GM19438 (cell line): ENCODE data around the gene CNTNAP5.

Experiments
- ATAC-seq: cut with Tn5 transposase; IDR thresholded peaks from one replicate; pipeline ENCODE4 v1.9.1; 2021; ENCODE audit warnings: low read depth; ENCODE audit not compliant: unreplicated experiment

Gene CNTNAP5

DNA sequence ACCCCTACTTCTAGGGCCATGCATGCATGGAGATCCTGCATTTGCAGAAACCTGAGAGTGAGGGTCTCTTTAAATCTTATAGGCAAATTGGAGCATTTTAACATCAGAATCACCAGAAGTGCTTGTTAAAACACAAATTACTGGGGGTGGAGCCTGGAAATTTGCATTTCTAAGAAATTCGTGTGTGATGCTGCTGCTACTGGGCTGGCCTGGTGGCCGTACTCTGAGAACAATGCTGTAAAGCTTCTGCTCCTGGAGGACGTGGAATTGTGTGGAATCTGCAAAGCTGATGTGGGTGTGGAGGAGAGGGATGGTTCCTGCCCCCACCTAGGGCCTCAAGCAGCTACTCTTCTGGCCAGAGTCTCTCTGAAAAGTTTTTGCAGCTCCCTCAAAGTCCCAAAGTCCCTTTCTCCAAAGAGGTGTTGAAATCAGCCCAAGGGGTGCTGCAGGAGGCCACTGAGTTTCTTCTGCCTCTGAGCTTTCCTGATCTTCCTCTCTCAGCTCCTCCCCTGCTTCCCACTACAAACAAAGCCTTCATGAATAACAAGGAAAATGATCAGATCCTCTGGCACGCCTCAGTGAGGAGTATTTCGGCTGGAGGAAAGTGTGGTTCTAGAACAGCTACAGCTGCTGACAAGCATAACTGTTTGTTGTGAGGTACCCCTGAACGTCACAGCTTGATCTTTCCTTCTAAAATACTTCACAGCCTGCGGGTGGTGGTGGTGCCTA is 508.3 kb downstream of the CNTNAP5 start:
- ATAC-seq, result no peak

DNA sequence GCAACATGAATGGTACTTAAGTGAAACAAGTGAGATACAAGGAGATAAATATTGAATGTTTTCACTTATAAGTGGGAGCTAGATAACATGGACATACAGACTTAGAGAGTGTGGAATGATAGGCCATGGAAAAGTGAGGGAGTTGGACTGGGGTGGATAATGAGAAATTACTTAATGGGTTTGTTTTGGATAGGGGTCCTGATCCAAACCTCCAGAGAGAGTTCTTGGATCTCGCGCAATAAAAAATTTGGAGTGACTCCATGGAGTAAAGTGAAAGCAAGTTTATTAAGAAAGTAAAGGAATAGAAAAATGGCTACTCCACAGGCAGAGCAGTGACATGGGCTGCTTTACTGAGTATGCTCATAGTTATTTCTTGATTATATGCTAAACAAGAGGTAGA is 508.9 kb downstream of the CNTNAP5 start:
- no peak for ATAC-seq

DNA sequence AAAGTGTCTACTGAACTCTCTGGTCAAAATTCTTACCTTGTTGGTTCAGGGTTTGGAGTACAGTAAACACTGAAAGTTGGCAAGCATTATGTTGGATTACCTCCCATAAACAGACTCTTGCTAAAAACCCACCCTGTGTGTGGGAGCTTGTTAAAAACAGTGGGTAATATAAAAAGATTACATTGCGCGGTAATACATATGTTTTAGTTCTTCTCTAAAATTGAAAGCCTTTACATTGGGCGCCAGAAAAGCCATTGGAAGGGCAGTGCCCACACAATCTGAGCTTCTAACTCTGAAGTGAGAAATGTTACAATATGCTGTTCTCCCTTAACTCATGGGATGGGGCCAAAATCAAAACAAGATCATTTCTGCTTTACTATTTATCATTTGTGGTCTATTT is 510.7 kb downstream of the CNTNAP5 start:
- no peak for ATAC-seq

DNA sequence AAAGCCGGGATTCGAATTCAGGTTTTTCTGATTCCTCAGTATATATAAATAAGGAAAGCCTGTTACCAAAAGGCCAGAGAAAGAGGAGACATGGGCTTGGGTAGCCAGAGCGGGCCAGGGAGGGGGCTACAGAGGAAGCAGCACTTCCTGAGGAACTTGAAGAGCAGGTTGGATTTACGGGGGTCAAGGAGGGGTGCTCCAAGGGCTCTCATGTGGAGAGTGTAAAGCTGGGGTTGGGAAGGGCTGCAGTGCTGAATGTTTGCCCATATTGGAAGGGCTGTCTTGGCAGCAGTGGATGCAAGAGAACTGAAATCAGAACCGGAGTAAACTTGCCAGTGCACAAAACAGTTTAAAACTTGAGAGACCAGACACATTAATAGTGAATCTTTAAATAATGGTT is 511.5 kb downstream of the CNTNAP5 start:
- no peak for ATAC-seq

DNA sequence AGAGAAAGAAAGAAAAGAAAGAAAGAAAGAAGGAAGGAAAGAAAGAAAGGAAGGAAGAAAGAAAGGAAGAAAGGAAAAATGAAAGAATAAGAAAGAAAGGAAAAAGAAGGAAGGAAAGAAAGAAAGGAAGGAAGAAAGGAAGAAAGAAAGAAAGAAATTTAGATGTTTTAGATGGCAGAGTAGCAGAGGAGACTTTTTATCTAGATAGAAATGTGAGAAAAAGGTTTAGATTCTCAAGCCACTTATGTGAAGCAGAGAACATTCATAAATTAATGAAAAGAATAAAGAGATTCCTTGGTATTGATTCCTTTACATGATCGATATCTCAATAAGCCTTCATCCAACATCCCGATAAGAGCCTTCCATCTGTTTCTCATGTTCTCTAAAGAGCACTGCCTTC is 513.5 kb downstream of the CNTNAP5 start:
- no peak for ATAC-seq

DNA sequence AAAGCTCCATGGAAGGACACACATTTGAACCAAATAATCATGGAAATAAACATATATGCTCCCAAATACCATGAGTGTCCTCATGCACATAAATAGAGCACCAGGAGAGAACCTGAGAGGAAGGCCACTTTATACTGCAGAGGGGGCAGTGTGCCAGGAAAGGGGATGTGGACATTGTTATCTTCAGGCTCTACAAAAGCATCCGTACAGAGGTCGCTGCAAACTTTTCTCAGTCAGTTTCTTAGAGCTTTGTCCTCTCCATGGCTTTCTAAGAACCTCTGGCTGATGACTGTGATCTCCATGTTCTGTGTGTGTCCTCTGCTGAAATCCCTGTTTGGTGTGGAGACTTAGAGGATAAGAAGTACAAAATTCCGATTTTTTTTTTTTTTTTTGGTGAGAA is 515.7 kb downstream of the CNTNAP5 start:
- no peak for ATAC-seq

DNA sequence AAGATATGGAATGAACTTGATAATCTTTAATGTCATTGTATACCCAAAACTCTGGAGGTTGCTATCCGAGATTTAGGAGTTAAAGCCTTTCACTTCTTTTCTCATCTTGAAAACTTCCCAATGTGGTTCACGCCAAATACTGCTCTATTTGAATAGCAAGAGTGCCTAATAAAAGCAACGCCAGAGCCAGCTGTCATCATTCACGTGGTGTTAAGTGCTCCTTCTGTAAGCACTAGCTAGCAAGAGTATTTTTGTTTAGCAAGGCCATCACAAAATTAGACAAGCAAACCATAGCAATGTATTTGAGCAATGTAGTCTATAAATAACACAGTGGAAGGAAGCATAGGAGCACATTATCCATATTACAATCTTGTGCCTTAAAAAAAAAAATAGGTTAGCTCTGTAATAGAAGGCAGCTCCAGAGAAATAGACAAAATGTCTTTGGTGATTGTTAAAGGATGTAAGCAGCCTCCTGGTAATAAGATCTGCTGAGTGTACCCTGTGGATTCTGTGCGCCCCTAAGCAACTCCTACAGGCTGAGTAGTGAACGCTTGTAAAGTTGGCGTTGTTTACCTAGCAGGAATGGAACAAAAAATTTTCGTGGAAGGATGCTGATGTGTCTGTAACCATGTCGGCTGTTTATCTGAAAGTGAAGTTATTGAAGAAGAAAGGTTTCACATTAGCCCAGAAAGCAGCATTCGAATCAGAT is 518.0 kb downstream of the CNTNAP5 start:
- no peak for ATAC-seq

DNA sequence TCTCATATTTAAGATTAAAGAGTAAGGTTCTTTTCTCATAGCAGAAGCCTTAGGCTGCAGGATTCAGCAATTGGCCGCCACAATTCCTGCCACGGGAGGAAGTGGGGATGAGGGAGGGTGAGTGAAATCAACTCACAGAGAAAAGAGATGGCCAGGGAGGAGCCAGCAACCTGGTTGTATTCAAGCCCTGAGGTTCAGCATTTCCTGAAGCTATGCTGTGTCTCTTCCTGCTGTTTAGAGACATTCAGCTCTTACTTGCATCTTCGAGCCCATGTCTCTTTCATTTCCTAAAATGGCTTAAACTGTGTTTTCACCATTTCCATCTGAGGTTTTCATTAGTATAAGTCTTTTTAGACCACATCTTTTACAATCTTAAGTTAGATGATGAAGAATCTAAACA is 522.6 kb downstream of the CNTNAP5 start:
- no peak for ATAC-seq

DNA sequence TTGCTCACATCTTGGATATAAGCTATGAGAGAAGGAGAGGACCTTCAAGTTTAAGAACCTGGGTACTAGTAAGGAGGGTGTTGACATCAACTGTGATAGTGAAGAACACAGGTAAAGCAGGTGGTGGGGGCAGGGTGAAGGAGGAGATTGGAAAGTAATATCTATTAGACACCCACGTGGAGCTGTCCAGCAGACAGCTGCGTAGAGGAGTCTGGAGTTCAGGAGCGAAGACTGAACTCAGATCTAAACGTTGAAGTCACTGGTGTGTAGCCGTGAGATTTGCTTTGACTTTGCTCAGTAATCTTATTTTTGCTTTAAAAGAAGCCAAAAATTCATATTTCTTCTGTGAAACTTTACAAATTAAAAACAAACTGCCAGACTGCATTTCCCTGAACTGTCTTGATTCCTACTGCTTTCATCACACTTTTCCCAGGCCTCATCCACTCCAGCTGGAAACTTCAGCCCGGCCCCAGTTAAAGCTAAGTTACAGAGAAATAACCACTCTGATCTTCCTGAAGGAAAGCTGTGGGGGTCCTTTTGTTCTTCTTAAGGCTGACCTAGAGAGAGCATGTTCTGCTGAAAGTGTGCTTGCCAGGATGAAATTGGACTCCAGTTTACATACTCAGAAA is 533.3 kb downstream of the CNTNAP5 start:
- no peak for ATAC-seq

DNA sequence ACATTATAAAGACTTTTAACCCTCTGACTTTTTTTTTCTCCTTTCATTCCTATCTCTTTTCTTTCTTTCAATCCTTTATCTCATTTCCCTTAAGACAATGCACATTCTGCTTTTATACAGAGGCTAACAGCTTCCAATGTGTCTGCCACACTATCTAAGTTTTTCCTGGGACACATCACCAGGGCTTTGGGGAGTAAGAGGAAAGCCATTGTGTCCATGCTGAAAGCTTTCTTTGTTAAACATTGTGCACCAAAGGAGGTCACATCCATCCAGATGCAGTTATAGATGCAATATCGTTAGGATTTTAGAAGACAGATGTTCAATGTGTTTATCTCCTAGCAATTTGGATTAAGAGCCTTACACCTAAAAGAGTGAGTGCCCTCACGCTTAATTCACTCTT is 534.1 kb downstream of the CNTNAP5 start:
- no peak for ATAC-seq

DNA sequence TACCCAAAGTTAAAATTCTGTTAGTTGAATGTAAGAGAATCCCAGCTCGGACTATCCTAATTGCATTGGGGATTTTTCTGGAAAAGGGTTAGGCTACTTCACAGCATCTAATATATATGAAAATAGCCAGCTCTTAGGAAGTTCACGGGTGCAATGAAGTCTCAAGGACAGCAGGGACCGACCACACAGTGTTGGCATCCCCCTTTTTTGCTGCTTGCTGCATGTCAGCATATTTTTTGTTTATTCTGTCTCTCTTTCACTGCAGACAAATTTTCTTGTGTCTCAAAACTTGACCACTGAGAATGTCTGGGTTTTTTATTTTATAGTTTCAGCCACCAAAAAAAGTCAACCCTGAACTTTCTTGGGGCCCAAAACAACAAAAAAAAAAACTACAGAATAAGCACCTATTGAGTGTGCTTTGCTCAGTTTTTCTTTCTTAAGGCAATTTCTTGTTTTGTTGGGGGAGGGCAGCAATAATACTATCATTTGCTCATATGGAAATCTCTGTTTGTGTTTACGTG is 535.6 kb downstream of the CNTNAP5 start:
- ATAC-seq, result no peak

DNA sequence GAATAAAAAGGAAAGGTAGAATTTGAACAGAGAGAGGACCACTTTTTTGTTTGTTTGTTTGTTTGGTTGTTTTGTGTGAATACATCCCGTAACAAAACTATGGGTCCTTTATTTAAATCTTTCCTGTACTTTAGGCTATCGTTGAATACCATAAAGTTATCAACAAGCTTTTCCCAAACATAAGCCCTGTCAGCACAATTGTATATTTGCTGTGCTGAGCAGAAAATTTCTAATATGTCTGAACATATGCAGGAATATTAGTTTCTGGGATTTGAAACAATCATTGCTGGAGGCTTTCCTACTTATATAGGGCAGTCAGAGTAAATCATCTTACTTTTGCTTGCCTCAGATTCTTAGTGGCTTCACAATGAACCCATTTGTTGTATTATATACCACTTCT is 536.4 kb downstream of the CNTNAP5 start:
- no peak for ATAC-seq

DNA sequence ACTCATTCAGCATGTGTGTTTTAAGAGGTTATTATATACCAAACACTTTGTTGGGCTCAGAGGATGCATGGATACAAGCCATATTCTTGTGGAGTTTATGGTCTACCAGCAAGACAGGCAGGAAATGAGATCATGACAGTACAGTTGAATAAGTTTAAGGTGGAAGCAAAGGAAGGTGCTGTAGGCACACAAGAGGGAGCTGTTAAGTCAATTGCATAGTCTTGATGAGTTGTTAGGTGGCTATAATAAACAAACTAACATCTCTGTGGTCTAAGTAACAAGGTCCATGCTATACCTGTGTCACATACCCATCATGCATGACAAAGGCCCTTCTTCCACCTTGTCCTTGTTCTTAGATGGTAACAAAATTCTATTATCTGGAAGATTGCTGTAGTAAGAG is 538.3 kb downstream of the CNTNAP5 start:
- ATAC-seq, result no peak

DNA sequence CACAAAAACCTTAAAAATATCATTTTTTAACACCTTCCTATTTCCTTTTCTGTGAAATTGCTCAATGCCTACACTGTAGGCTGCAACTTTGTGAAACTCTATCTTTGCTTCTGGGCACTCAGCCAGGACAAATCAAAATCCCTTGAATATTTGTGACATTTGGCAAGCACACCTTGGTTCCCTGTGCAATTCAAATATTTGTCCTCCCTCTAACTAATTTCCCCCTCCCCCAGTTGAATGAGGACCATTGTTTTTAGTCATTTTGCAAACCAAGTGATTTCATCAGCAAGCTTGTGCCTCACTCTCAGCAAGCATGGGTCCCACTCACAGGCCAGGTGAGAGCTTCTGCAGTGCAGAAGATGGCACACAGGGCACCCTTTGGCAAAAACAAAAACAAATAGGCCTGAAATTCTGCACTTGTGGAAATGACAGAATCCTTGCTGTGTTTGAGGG is 541.5 kb downstream of the CNTNAP5 start:
- ATAC-seq, result no peak

DNA sequence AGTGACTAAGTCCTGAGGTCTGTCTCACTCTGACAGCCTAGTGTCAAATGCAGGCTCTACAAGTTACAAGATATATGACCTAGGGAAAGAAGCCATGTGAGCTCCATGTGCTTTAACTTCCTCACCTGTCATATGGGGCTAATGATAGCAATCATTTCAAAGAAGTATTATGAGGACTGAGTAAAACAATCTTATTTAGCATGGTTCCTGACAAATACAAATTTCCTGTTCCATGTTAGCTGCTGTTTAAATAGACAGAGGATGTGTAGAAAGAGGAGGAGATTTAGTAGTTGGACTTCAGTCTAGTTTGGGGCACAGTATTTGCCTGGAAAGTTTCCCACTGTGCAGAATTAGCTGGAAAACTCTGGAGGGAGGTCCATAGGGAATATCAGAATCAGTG is 545.8 kb downstream of the CNTNAP5 start:
- no peak for ATAC-seq

DNA sequence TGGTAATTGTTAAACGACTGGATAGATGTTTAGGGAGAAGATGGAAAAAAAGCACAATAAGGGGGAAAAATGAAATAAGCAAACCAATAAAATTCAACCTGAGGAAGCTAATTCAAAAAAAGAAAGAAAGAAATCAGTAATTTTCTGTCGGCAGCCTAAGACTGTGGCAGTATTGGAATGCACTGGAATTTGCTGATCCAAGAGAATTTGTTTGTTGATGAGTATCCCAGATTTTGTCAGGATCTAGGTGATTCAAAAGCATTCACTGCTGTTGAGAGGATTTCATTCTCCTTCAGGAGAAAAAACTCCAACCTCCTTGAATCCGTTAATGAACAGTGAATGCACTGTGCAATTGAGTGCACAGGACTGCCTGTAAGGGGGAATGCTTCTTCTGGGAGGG is 546.7 kb downstream of the CNTNAP5 start:
- ATAC-seq, result no peak

DNA sequence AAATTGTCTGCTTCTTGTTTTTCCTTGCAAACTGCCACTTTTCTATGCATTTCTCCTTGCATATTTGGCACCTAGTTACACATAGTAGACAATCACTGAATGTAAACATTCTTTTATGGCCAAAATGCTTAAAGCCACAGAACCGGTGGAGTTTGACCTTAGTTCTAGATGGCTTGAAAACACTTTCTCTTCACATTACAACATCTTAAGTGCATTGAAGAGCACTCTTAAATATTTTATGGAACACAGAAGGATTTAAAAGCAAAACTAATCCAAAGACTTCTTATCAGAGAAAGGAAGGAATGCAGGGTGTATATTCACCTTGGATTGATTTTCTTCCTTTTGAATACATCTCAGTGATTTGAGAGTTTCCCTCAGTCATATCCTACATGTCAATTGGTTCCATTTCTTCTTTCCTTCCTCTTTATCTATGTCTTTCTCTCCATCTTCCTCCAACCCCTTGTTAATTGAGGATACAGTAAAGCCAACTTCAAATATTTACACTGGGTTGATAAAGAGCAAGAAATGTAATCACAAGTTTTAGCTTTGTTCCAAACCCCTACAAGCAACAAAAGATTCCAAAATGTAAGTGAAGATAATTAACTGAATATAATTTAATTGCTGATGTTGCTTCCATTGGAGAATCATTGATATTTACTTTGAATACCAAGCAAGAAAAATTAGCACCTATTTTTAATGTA is 548.0 kb downstream of the CNTNAP5 start:
- no peak for ATAC-seq

DNA sequence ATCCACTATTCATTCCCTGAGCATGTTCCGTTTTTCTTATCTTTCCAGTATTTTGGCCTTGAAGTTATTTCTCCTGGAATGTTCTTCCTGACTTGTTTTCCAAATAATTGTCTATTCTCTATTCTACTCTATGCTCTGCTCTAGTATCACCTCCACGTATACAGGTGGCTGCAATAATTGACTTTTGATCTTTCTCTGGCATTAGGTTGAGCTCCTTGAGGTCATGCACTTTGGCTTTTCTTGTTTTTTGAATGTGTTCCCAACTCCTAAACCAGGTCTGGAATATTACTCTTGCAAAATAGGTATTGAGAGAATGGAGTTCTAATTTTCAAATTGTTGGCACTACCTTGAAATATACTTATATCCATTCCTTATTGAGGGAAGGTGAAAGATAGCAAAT is 550.4 kb downstream of the CNTNAP5 start:
- ATAC-seq, result no peak

DNA sequence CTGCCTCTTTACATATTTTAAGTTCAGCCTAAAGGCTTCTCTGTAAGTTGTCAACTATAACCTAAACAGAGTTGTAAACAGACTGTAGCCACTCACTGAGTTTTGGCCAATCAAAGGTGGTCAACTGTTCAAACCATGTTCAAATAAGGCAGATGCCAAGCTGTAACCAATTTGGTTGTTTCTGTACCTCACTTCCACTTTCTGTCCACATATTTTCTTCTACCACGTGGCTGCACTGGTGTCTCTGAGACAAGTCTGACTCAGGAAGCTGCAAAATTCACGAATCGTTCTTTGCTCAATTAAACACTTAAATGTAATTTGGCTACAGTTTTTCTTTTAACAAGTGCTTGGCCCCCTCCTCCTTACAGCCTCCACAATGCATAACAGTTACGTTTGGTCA is 555.2 kb downstream of the CNTNAP5 start:
- no peak for ATAC-seq

DNA sequence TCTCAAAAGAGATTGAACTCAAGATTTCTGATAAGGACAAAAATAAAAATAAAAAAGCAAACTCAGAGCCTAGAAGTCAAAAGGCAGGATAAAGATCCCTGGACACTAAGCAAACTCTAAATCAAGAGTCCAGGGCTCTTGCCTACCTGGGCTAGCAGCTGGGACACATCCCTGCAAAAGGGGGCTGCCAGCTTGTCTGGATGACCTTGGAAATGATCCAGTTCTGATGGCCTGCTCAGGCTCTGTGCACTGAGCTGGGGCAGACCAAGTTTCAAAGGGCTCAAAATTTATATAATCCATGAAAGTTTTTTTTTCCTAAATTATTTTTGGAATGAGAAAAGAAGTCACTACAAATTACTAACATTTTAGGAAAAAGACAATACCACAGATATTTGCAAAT is 557.3 kb downstream of the CNTNAP5 start:
- no peak for ATAC-seq

DNA sequence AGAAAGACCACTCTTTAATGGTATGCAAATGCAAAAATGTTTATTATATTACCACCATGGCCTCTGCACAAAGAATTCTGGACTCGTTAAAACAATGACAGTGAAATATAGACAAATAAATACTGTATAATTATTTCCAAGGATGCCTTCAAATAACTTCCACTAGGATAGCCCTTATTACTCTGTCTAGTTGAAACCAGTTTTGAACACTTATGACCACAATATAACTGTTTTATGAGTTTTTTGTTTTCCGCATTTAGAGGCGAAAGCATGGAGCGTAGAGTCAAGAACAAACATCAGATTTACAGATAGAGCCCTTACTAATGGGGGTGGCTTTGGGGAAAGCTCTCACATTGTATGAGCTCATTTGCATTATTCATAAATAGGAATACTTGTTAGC is 559.5 kb downstream of the CNTNAP5 start:
- ATAC-seq, result no peak
